ENCODE measurements around the gene SRSF11. TPM values are rescaled to one million over a fixed set of nuclear protein-coding genes. Genes with fewer than 3 reads are reported as not detected.
A peak's percentile ranks its signal among the peaks of the same experiment; 100 is the strongest.

Gene SRSF11
- total and polyA plus RNA-seq, 7 donors = 47.0 to 74.8 (median 55.1) TPM

GRCh38 chr1:70220517-70221237 is 503 bp upstream of the SRSF11 start:
- DNase-seq (no peak), ATAC-seq (peak in 1 of 4 donors; percentile 8)
- Histone ChIP-seq H3K4me1 (peaks cover 41% of the 10 kb centered on the region), H3K27me3 (ENCODE audit: insufficient read depth in 3 of 3, low read length in 2 of 3) (no peaks in the 10 kb centered on the region), H3K36me3 (ENCODE audit: insufficient read depth in 1 of 2, low read depth in 1 of 2) (peaks cover 0 to 35% of the 10 kb centered on the region in 2 donors), H3K4me3 (peak overlapping the region; percentile 82), H3K9me3 (no peaks in the 10 kb centered on the region), H3K27ac (peak overlapping the region; percentile 95)
- intact Hi-C loops (cut with DNase I) = loop anchor here in 1 of 2 donors (1.0 to 5.0 kb wide), 3 partner anchors 14 to 192 kb away; partner anchors contain the start of genes ANKRD13C and CTH
- WGBS, 3 donors = 42 to 49% (median 44%) methylated on average over 17 of the region's 17 CpGs
- TF ChIP-seq, protein P1, sequence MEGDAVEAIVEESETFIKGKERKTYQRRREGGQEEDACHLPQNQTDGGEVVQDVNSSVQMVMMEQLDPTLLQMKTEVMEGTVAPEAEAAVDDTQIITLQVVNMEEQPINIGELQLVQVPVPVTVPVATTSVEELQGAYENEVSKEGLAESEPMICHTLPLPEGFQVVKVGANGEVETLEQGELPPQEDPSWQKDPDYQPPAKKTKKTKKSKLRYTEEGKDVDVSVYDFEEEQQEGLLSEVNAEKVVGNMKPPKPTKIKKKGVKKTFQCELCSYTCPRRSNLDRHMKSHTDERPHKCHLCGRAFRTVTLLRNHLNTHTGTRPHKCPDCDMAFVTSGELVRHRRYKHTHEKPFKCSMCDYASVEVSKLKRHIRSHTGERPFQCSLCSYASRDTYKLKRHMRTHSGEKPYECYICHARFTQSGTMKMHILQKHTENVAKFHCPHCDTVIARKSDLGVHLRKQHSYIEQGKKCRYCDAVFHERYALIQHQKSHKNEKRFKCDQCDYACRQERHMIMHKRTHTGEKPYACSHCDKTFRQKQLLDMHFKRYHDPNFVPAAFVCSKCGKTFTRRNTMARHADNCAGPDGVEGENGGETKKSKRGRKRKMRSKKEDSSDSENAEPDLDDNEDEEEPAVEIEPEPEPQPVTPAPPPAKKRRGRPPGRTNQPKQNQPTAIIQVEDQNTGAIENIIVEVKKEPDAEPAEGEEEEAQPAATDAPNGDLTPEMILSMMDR (IDR thresholded peaks at IDR 0.05) = no peak

- Histone ChIP-seq H3K9me3 (no peaks in the 10 kb centered on the region), H3K27me3 (ENCODE audit: insufficient read depth in 3 of 3, low read length in 2 of 3) (no peaks in the 10 kb centered on the region), H3K4me3 (peak overlapping the region; percentile 82), H3K27ac (peak overlapping the region; percentile 95), H3K4me1 (peaks cover 57% of the 10 kb centered on the region), H3K36me3 (ENCODE audit: insufficient read depth in 1 of 2, low read depth in 1 of 2) (peaks cover 0 to 36% of the 10 kb centered on the region in 2 donors)
- intact Hi-C loops (cut with DNase I) = loop anchor here in 1 of 2 donors (5.0 kb wide), 1 partner anchor 190 kb away; the partner anchor contains the start of gene CTH
- no peak for DNase-seq
- TF ChIP-seq, protein P1 (IDR thresholded peaks at IDR 0.05) = no peak
- WGBS, 3 donors = 28 to 36% (median 28%) methylated on average over 3 of the region's 3 CpGs
- no peak for ATAC-seq
These were observed 1.6 kb downstream of the SRSF11 start for GRCh38 chr1:70222716-70223235.

GRCh38 chr1:70224954-70225353 is 3.8 kb downstream of the SRSF11 start:
- intact Hi-C loops (cut with DNase I) = loop anchor here in 1 of 2 donors (5.0 kb wide), 1 partner anchor 187 kb away; the partner anchor contains the start of gene CTH
- Histone ChIP-seq H3K27ac (peak overlapping the region; percentile 17), H3K27me3 (ENCODE audit: insufficient read depth in 3 of 3, low read length in 2 of 3) (no peaks in the 10 kb centered on the region), H3K36me3 (ENCODE audit: insufficient read depth in 1 of 2, low read depth in 1 of 2) (peaks cover 0 to 55% of the 10 kb centered on the region in 2 donors), H3K9me3 (no peaks in the 10 kb centered on the region), H3K4me3 (no peak overlapping the region), H3K4me1 (peaks cover 57% of the 10 kb centered on the region)
- no peak for ATAC-seq
- WGBS, 3 donors = 80 to 89% (median 82%) methylated on average over 2 of the region's 2 CpGs
- DNase-seq = no peak
- TF ChIP-seq, protein P1 (IDR thresholded peaks at IDR 0.05) = no peak

DNA sequence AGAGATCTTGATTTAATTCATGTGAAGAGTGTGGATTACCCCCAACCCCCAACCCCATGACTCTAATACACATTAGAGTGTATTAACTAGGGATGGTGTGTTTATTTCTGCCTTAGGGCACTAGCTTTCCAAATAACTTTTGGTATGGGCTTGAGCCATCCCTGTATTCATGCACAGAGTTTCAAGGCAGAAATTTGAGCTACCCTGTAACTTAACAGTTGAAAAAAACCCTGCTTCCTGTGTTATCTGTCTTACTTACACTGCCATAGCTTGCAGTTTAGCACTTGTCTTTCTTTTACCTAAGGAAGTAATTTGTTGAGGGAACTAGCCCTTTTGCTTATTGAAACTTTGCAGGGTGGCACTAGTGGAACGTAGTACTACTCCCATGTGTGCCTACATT is 6.3 kb downstream of the SRSF11 start:
- Histone ChIP-seq H3K9me3 (no peaks in the 10 kb centered on the region), H3K27ac (no peak overlapping the region), H3K27me3 (ENCODE audit: insufficient read depth in 3 of 3, low read length in 2 of 3) (no peaks in the 10 kb centered on the region), H3K36me3 (ENCODE audit: insufficient read depth in 1 of 2, low read depth in 1 of 2) (peaks cover 0 to 80% of the 10 kb centered on the region in 2 donors), H3K4me1 (peaks cover 47% of the 10 kb centered on the region), H3K4me3 (no peak overlapping the region)
- intact Hi-C loops (cut with DNase I) = no loop called here
- ATAC-seq (peak in 1 of 4 donors; percentile 44), DNase-seq (no peak)
- TF ChIP-seq, protein P1 (IDR thresholded peaks at IDR 0.05) = no peak
- WGBS, 3 donors = 26 to 30% (median 26%) methylated on average over 1 of the region's 1 CpG

All from psoas muscle (tissue), 8 donors.